RWPE2 (cell line): ENCODE results near the gene TXNL4A.

Experiments
- ATAC-seq: fragments of 200-7000 bp; cut with Tn5 transposase; 3 replicates; pipeline ENCODE4 v1.9.1; 2021; ENCODE audit warnings: low read depth
- DNase-seq: peaks from one replicate; pipeline ENCODE4 v3.0.0-alpha.2; 2020; ENCODE audit warnings: low spot score
- H3K27ac ChIP-seq: fragments of 450-650 bp; 2 replicates; pipeline ENCODE4 v1.5.1; 2017; ENCODE audit warnings: mild to moderate bottlenecking; ENCODE audit not compliant: poor library complexity, severe bottlenecking
- H3K27me3 ChIP-seq: fragments of 250-450 bp; sonication (Bioruptor Pico); 2 replicates; pipeline ENCODE4 v1.5.1; 2021; ENCODE audit warnings: mild to moderate bottlenecking, moderate library complexity; ENCODE audit not compliant: insufficient read depth, poor library complexity, severe bottlenecking
- H3K36me3 ChIP-seq: fragments of 250-450 bp; sonication (Bioruptor Pico); 2 replicates; pipeline ENCODE4 v1.5.1; 2020; ENCODE audit warnings: low read depth, mild to moderate bottlenecking, moderate library complexity
- H3K4me1 ChIP-seq: fragments of 250-450 bp; sonication (Bioruptor Pico); 2 replicates; pipeline ENCODE4 v1.5.1; 2021; ENCODE audit warnings: mild to moderate bottlenecking, moderate library complexity; ENCODE audit not compliant: insufficient read depth, poor library complexity, severe bottlenecking
- H3K4me3 ChIP-seq: fragments of 250-450 bp; sonication (Bioruptor Pico); 2 replicates; pipeline ENCODE4 v1.5.1; 2021; ENCODE audit warnings: mild to moderate bottlenecking, moderate library complexity; ENCODE audit not compliant: severe bottlenecking
- H3K9me3 ChIP-seq: fragments of 250-450 bp; sonication (Bioruptor Pico); 2 replicates; pipeline ENCODE4 v1.5.1; 2021; ENCODE audit warnings: mild to moderate bottlenecking, moderate library complexity; ENCODE audit not compliant: severe bottlenecking
- TF ChIP-seq, protein P1 (sequence below): fragments of 450-650 bp; IDR thresholded peaks from one replicate; pipeline ENCODE4 v1.5.1; 2017; ENCODE audit warnings: mild to moderate bottlenecking, moderate library complexity; ENCODE audit not compliant: poor library complexity, severe bottlenecking

Gene TXNL4A

DNA sequence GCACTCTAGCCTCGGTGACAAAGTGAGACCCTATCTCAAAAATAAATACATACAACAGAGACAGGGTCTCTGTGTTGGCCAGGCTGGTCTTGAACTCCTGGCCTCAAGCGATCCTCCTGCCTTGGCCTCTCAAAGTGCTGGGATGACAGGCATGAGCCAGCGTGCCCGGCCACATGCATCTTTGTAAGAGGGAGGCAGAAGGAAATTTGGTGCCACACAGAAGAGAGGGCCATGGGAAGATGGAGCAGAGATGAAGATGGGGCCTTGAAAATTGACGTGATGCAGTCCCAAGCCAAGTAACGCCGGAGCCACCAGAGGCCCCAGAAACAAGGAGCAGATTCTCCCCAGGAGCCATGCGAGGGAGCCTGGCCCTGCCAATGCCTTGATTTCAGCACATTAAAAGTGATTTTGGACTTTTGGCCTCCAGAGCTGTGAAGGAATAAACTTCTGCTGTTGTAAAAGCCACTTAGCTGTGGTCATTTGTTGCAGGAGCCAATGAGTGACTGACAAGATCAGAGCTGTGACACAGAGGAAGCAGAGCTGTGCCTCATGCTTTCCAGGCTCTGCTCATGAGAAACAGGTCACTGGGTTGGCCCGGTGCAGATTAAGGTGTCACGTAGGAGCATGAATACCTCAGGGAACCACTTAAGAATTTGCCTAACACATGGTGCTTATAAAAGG, 34.3 kb downstream of the TXNL4A start:
- TF ChIP-seq, protein P1, sequence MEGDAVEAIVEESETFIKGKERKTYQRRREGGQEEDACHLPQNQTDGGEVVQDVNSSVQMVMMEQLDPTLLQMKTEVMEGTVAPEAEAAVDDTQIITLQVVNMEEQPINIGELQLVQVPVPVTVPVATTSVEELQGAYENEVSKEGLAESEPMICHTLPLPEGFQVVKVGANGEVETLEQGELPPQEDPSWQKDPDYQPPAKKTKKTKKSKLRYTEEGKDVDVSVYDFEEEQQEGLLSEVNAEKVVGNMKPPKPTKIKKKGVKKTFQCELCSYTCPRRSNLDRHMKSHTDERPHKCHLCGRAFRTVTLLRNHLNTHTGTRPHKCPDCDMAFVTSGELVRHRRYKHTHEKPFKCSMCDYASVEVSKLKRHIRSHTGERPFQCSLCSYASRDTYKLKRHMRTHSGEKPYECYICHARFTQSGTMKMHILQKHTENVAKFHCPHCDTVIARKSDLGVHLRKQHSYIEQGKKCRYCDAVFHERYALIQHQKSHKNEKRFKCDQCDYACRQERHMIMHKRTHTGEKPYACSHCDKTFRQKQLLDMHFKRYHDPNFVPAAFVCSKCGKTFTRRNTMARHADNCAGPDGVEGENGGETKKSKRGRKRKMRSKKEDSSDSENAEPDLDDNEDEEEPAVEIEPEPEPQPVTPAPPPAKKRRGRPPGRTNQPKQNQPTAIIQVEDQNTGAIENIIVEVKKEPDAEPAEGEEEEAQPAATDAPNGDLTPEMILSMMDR: no peak
- H3K9me3 ChIP-seq: no peaks in the 10 kb centered on the region
- H3K27me3 ChIP-seq: no peaks in the 10 kb centered on the region
- DNase-seq (no peak), ATAC-seq (no peak)
- no peak overlapping the region for H3K27ac ChIP-seq
- H3K4me1 ChIP-seq: peaks cover 5% of the 10 kb centered on the region
- peaks cover 8% of the 10 kb centered on the region for H3K36me3 ChIP-seq
- no peak overlapping the region for H3K4me3 ChIP-seq

GRCh38 chr18:79952996-79953559, 35.3 kb downstream of the TXNL4A start:
- no peak for ATAC-seq
- Histone ChIP-seq H3K36me3 (peaks cover 11% of the 10 kb centered on the region), H3K27me3 (no peaks in the 10 kb centered on the region), H3K27ac (no peak overlapping the region), H3K9me3 (no peaks in the 10 kb centered on the region), H3K4me3 (no peak overlapping the region), H3K4me1 (peaks cover 5% of the 10 kb centered on the region)
- TF ChIP-seq, protein P1: no peak
- no peak for DNase-seq

DNA sequence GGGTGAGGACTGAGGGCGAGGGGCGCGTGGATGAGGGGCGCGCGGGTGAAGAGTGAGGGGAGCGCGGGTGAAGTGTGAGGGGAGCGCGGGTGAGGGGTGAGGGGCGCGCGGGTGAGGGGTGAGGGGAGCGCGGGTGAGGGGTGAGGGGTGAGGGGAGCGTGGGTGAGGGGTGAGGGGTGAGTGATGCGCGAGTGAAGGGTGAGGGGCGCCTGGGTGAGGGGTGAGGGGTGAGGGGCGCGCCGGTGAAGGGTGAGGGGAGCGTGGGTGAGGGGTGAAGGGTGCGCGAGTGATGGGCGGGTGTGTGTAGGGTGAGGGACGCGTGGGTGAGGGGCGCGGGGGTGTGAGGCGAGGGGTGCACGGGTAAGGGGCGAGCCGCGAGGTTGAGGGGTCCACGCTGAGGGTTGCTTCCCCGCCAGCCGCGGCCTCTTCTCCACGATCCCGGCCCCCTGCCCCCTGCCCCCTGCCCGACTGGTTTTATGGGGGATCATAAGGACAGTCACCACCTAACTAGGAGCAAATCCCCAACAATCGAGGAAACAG, 35.8 kb downstream of the TXNL4A start:
- TF ChIP-seq, protein P1: no peak
- Histone ChIP-seq H3K36me3 (peaks cover 11% of the 10 kb centered on the region), H3K4me1 (peaks cover 5% of the 10 kb centered on the region), H3K27me3 (no peaks in the 10 kb centered on the region), H3K9me3 (no peaks in the 10 kb centered on the region), H3K27ac (no peak overlapping the region), H3K4me3 (peak overlapping the region; percentile 83)
- no peak for ATAC-seq
- DNase-seq: no peak

GRCh38 chr18:79951545-79952455, 36.6 kb downstream of the TXNL4A start, which contains the start of gene SLC66A2:
SLC66A2 (minus strand) TSS chr18:79951653; CDS start chr18:79950926, 727 bp downstream.
- Histone ChIP-seq H3K4me3 (peak within 1 kb of the TSS; percentile 83), H3K27ac (peak within 1 kb of the TSS; percentile 45), H3K9me3 (no peaks in the 10 kb centered on the region), H3K27me3 (no peaks in the 10 kb centered on the region), H3K4me1 (peaks cover 5% of the 10 kb centered on the region), H3K36me3 (peaks cover 11% of the 10 kb centered on the region)
- peak; percentile 86 for ATAC-seq
- TF ChIP-seq, protein P1: no peak
- DNase-seq: no peak
